HG03060 (cell line): ENCODE measurements around the gene LRRFIP1.

Source experiments
- ATAC-seq: cut with Tn5 transposase; IDR thresholded peaks from one replicate; pipeline ENCODE4 v1.9.1; 2021; ENCODE audit warnings: low read depth, moderate number of reproducible peaks; ENCODE audit not compliant: unreplicated experiment

The LRRFIP1 gene

GRCh38 chr2:237616734-237617586 lies 10.4 kb upstream of the LRRFIP1 start:
- ATAC-seq = no peak

GRCh38 chr2:237617587-237617982 lies 9.8 kb upstream of the LRRFIP1 start:
- ATAC-seq = no peak

- ATAC-seq = no peak
Observed at GRCh38 chr2:237618449-237618848, 8.9 kb upstream of the LRRFIP1 start.

- no peak for ATAC-seq
Observed at GRCh38 chr2:237623428-237624403, 3.7 kb upstream of the LRRFIP1 start.

GRCh38 chr2:237624565-237624964 lies 2.8 kb upstream of the LRRFIP1 start:
- no peak for ATAC-seq

- no peak for ATAC-seq
Observed at GRCh38 chr2:237625216-237625705, 2.1 kb upstream of the LRRFIP1 start.

- no peak for ATAC-seq
Observed at GRCh38 chr2:237625777-237626176, 1.6 kb upstream of the LRRFIP1 start.

- ATAC-seq = no peak
Observed at GRCh38 chr2:237626813-237627440, 460 bp upstream of the LRRFIP1 start.

GRCh38 chr2:237628247-237629187 lies 1.1 kb downstream of the LRRFIP1 start:
- ATAC-seq = no peak

- ATAC-seq = no peak
Observed at GRCh38 chr2:237629188-237629534, 1.8 kb downstream of the LRRFIP1 start.

GRCh38 chr2:237629739-237630138 lies 2.4 kb downstream of the LRRFIP1 start:
- no peak for ATAC-seq

- ATAC-seq = no peak
Observed at GRCh38 chr2:237630216-237631000, 3.0 kb downstream of the LRRFIP1 start.

- no peak for ATAC-seq
Observed at GRCh38 chr2:237631007-237631785, 3.8 kb downstream of the LRRFIP1 start.

GRCh38 chr2:237631801-237632585 lies 4.6 kb downstream of the LRRFIP1 start:
- no peak for ATAC-seq

- ATAC-seq = no peak
Observed at GRCh38 chr2:237633061-237633561, 5.7 kb downstream of the LRRFIP1 start.

GRCh38 chr2:237636578-237636977 lies 9.2 kb downstream of the LRRFIP1 start:
- ATAC-seq = no peak

GRCh38 chr2:237637429-237638135 lies 10.2 kb downstream of the LRRFIP1 start:
- ATAC-seq = no peak
